Thyroid gland (tissue), 4 donors: ENCODE results near the gene PFDN6. TPM values are rescaled to one million over a fixed set of nuclear protein-coding genes. Genes with fewer than 3 reads are reported as not detected.

Source experiments
- DNase-seq, 2 donors: peaks; one replicate each; pipeline ENCODE4 v3.0.0-alpha.2; 2019
- H3K27ac ChIP-seq, 3 donors: fragments of 200-600 bp; sonication (generic); 1 replicate in 2 of 3; 2 replicates in 1 of 3; pipeline ENCODE4 v1.5.1; 2016 to 2019; ENCODE audit warnings: mild to moderate bottlenecking in 1 of 3, moderate library complexity in 1 of 3
- H3K27me3 ChIP-seq: fragments of 200-600 bp; sonication (generic); one replicate; pipeline ENCODE4 v1.5.1; 2019
- H3K36me3 ChIP-seq, 2 donors: fragments of 200-600 bp; sonication (generic); one replicate each; pipeline ENCODE4 v1.5.1; 2016 to 2019
- H3K4me1 ChIP-seq, 2 donors: fragments of 200-600 bp; sonication (generic); one replicate each; pipeline ENCODE4 v1.5.1; 2017 to 2019
- H3K4me3 ChIP-seq, 3 donors: fragments of 200-600 bp; sonication (generic); replicated peaks in 1 of 3; 1 replicate in 2 of 3; 2 replicates in 1 of 3; pipeline ENCODE4 v1.5.1; 2016; ENCODE audit warnings: mild to moderate bottlenecking in 1 of 3
- H3K9me3 ChIP-seq: fragments of 200-600 bp; sonication (generic); one replicate; pipeline ENCODE4 v1.5.1; 2017
- CTCF ChIP-seq, 6 experiments: fragments of 200-600 bp in 3 of 6; fragments of 450-650 bp in 3 of 6; sonication (generic) in 3 of 6; IDR thresholded peaks; one replicate each; pipeline ENCODE4 v1.5.1; 2016 to 2019; ENCODE audit warnings: antibody characterized with exemption in 6 of 6, mild to moderate bottlenecking in 2 of 6, inconsistent platforms in 1 of 6, moderate library complexity in 1 of 6
- POLR2A ChIP-seq, 2 donors: fragments of 450-650 bp; IDR thresholded peaks; one replicate each; pipeline ENCODE4 v1.6.1; 2017; ENCODE audit warnings: antibody characterized with exemption in 2 of 2, mild to moderate bottlenecking in 2 of 2, moderate library complexity in 1 of 2
- WGBS, 2 donors: methylation state at CpG; one replicate each; pipeline ENCODE4 v1.1.5; 2017; 5-methylcytosine and 5-hydroxymethylcytosine counted together
- intact Hi-C: fragments of 100-400 bp; cut with DNase I; formaldehyde crosslinking; loops from one replicate; pipeline ENCODE4 v1.15.1; 2023
- total RNA-seq, 4 donors: library from RNA; depleted of rRNA; stranded (reverse); fragments of >200 nt; gene quantifications; one replicate each; pipeline ENCODE4 v1.2.3, GENCODE V29; 2016

The PFDN6 gene
- total RNA-seq, 4 donors from 2014 or later, result 29.1 to 51.9 (median 35.6) TPM

GRCh38 chr6:33319939-33320314, 30.5 kb downstream of the PFDN6 start:
- H3K4me3 ChIP-seq, result no peak overlapping the region
- H3K27ac ChIP-seq, result no peak overlapping the region
- peaks cover 19 to 26% of the 10 kb centered on the region in 2 donors for H3K36me3 ChIP-seq
- intact Hi-C loops, result no loop called here
- 88 to 96% methylated on average over 3 of the region's 3 CpGs for WGBS, 2 donors
- no peaks in the 10 kb centered on the region for H3K27me3 ChIP-seq
- H3K9me3 ChIP-seq, result no peaks in the 10 kb centered on the region
- DNase-seq, result no peak
- peaks cover 28 to 56% of the 10 kb centered on the region in 2 donors for H3K4me1 ChIP-seq
- no peak for TF ChIP-seq CTCF (IDR thresholded peaks at IDR 0.05)
- TF ChIP-seq POLR2A (IDR thresholded peaks at IDR 0.05), result no peak

GRCh38 chr6:33320315-33321181, 31.1 kb downstream of the PFDN6 start:
- H3K27ac ChIP-seq, result no peak overlapping the region
- H3K9me3 ChIP-seq, result no peaks in the 10 kb centered on the region
- intact Hi-C loops, result no loop called here
- peaks cover 24 to 50% of the 10 kb centered on the region in 2 donors for H3K4me1 ChIP-seq
- H3K27me3 ChIP-seq, result no peaks in the 10 kb centered on the region
- no peak for DNase-seq
- no peak for TF ChIP-seq CTCF (IDR thresholded peaks at IDR 0.05)
- no peak for TF ChIP-seq POLR2A (IDR thresholded peaks at IDR 0.05)
- H3K4me3 ChIP-seq, result no peak overlapping the region
- 79 to 84% methylated on average over 20 to 27 of the region's 32 CpGs for WGBS, 2 donors
- H3K36me3 ChIP-seq, result peaks cover 19 to 26% of the 10 kb centered on the region in 2 donors

- no peak for DNase-seq
- H3K36me3 ChIP-seq, result peaks cover 19 to 26% of the 10 kb centered on the region in 2 donors
- no peaks in the 10 kb centered on the region for H3K27me3 ChIP-seq
- peak overlapping the region in 1 of 3 donors; percentile 77 for H3K27ac ChIP-seq
- 71 to 79% methylated on average over 9 of the region's 9 CpGs for WGBS, 2 donors
- H3K4me3 ChIP-seq, result no peak overlapping the region
- H3K4me1 ChIP-seq, result peaks cover 24 to 46% of the 10 kb centered on the region in 2 donors
- intact Hi-C loops, result no loop called here
- H3K9me3 ChIP-seq, result no peaks in the 10 kb centered on the region
- TF ChIP-seq CTCF (IDR thresholded peaks at IDR 0.05) (no peak), POLR2A (IDR thresholded peaks at IDR 0.05) (no peak)
Measured at GRCh38 chr6:33321227-33321626, 31.8 kb downstream of the PFDN6 start.

- H3K27ac ChIP-seq, result peak overlapping the region; percentile 38 to 77 (median 67)
- no peaks in the 10 kb centered on the region for H3K9me3 ChIP-seq
- H3K4me1 ChIP-seq, result peaks cover 20 to 31% of the 10 kb centered on the region in 2 donors
- H3K4me3 ChIP-seq, result peak overlapping the region; percentile 4 to 38 (median 23)
- WGBS, 2 donors, result 2% methylated on average over 12 of the region's 12 CpGs
- intact Hi-C loops, result no loop called here
- no peak for TF ChIP-seq POLR2A (IDR thresholded peaks at IDR 0.05)
- TF ChIP-seq CTCF (IDR thresholded peaks at IDR 0.05), result no peak
- no peaks in the 10 kb centered on the region for H3K27me3 ChIP-seq
- no peak for DNase-seq
- peaks cover 19 to 23% of the 10 kb centered on the region in 2 donors for H3K36me3 ChIP-seq
Measured at GRCh38 chr6:33323623-33323948, 34.2 kb downstream of the PFDN6 start.

GRCh38 chr6:33324125-33324524, 34.7 kb downstream of the PFDN6 start:
- no peaks in the 10 kb centered on the region for H3K9me3 ChIP-seq
- no peak overlapping the region for H3K4me3 ChIP-seq
- no peak for DNase-seq
- no peak for TF ChIP-seq CTCF (IDR thresholded peaks at IDR 0.05)
- TF ChIP-seq POLR2A (IDR thresholded peaks at IDR 0.05), result no peak
- H3K27me3 ChIP-seq, result no peaks in the 10 kb centered on the region
- peaks cover 18 to 19% of the 10 kb centered on the region in 2 donors for H3K36me3 ChIP-seq
- peaks cover 20 to 28% of the 10 kb centered on the region in 2 donors for H3K4me1 ChIP-seq
- 23 to 26% methylated on average over 7 of the region's 7 CpGs for WGBS, 2 donors
- intact Hi-C loops, result no loop called here
- H3K27ac ChIP-seq, result peak overlapping the region in 2 of 3 donors; percentile 67 to 77
